ENCODE data around the gene PLA2G7. TPM values are rescaled to one million over a fixed set of nuclear protein-coding genes. Genes with fewer than 3 reads are reported as not detected.
"Not testable (repeated sequence)": the region's sequence is repeated elsewhere in the genome, so short reads cannot be mapped to it uniquely, and the experiment has no call there.

Gene PLA2G7
- total RNA-seq, 1 experiment from 2014 or later: not detected

- Mint-ChIP-seq H3K9me3 (ENCODE audit: unreplicated experiment) (no peaks in the 10 kb centered on the region), H3K4me1 (ENCODE audit: insufficient read depth, unreplicated experiment) (peaks cover 8% of the 10 kb centered on the region), H3K4me3 (ENCODE audit: unreplicated experiment) (no peak overlapping the region), H3K27ac (ENCODE audit: low read depth, unreplicated experiment) (no peak overlapping the region), H3K27me3 (ENCODE audit: insufficient read depth, unreplicated experiment) (no peaks in the 10 kb centered on the region), H3K36me3 (ENCODE audit: insufficient read depth, unreplicated experiment) (no peaks in the 10 kb centered on the region)
- ChIA-PET CTCF (interaction anchor here (1.4 kb wide), 1 partner anchor 14 kb away, joined by 3 read pairs; no protein-coding TSS in a partner anchor), POLR2A (no interaction called here)
- no TSS peak for BruUV-seq (replicated peaks)
- intact Hi-C loops (cut with micrococcal nuclease): no loop called here
- no peak for DNase-seq (ENCODE audit: unreplicated experiment)
- TF ChIP-seq CTCF (IDR thresholded peaks at IDR 0.05; ENCODE audit: unreplicated experiment): no peak
Observed at GRCh38 chr6:46772762-46773161, 37.6 kb upstream of the PLA2G7 start.

DNA sequence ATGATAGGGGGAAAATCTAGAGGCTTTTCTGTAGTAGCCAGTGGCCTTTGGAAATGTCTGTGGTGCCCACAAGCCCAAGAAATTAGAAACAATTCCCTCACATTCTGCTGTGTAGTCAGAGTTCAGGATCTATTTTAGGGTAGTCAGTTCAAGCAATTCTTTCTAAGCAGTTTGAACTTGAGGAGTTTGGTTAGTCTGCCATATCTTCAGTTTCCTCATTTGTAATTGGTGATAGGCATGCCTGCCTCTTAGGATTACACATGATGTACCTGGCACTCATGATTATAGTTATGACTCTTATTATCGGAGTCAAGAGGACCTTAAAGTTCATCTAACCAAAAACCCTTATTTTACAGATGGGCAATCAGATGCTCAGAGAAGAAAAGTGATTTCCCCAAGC lies 36.8 kb upstream of the PLA2G7 start:
- no peak overlapping the region for H3K4me3 Mint-ChIP-seq (ENCODE audit: unreplicated experiment)
- no peak for TF ChIP-seq CTCF (IDR thresholded peaks at IDR 0.05; ENCODE audit: unreplicated experiment)
- ChIA-PET CTCF (interaction anchor here (1.0 to 1.4 kb wide), 3 partner anchors 14 to 275 kb away, joined by 3 to 7 read pairs (median 3); no protein-coding TSS in a partner anchor), POLR2A (no interaction called here)
- intact Hi-C loops (cut with micrococcal nuclease): no loop called here
- H3K9me3 Mint-ChIP-seq (ENCODE audit: unreplicated experiment): no peaks in the 10 kb centered on the region
- no peak overlapping the region for H3K27ac Mint-ChIP-seq (ENCODE audit: low read depth, unreplicated experiment)
- no peaks in the 10 kb centered on the region for H3K36me3 Mint-ChIP-seq (ENCODE audit: insufficient read depth, unreplicated experiment)
- no TSS peak for BruUV-seq (replicated peaks)
- no peak for DNase-seq (ENCODE audit: unreplicated experiment)
- H3K4me1 Mint-ChIP-seq (ENCODE audit: insufficient read depth, unreplicated experiment): peaks cover 8% of the 10 kb centered on the region
- no peaks in the 10 kb centered on the region for H3K27me3 Mint-ChIP-seq (ENCODE audit: insufficient read depth, unreplicated experiment)

GRCh38 chr6:46764961-46765360 lies 29.8 kb upstream of the PLA2G7 start:
- intact Hi-C loops (cut with micrococcal nuclease): no loop called here
- H3K4me3 Mint-ChIP-seq (ENCODE audit: unreplicated experiment): no peak overlapping the region
- TF ChIP-seq CTCF (IDR thresholded peaks at IDR 0.05; ENCODE audit: unreplicated experiment): no peak
- CTCF ChIA-PET: interaction anchor here (1.1 kb wide), 1 partner anchor 12 kb away, joined by 5 read pairs; no protein-coding TSS in a partner anchor
- no peak for DNase-seq (ENCODE audit: unreplicated experiment)
- POLR2A ChIA-PET: no interaction called here
- no peaks in the 10 kb centered on the region for H3K27me3 Mint-ChIP-seq (ENCODE audit: insufficient read depth, unreplicated experiment)
- H3K36me3 Mint-ChIP-seq (ENCODE audit: insufficient read depth, unreplicated experiment): no peaks in the 10 kb centered on the region
- no peaks in the 10 kb centered on the region for H3K4me1 Mint-ChIP-seq (ENCODE audit: insufficient read depth, unreplicated experiment)
- no peaks in the 10 kb centered on the region for H3K9me3 Mint-ChIP-seq (ENCODE audit: unreplicated experiment)
- no TSS peak for BruUV-seq (replicated peaks)
- no peak overlapping the region for H3K27ac Mint-ChIP-seq (ENCODE audit: low read depth, unreplicated experiment)

DNA sequence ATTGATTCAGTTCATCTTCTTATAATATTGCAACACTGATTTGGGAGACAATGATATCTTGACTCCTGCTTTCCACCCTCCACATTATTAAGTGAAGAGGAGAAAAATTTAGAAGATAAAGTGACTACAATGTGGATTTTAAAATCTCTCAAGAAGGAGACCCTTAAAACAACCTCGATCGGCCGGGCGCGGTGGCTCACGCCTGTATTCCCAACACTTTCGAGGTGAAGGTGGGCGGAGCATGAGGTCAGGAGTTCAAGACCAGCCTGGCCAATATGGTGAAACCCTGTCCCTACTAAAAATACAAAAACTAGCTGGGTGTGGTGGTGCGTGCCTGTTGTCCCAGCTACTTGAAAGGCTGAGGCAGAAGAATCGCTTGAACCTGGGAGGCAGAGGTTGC lies 29.1 kb upstream of the PLA2G7 start:
- H3K9me3 Mint-ChIP-seq (ENCODE audit: unreplicated experiment); H3K27me3 Mint-ChIP-seq (ENCODE audit: insufficient read depth, unreplicated experiment); POLR2A ChIA-PET; H3K4me1 Mint-ChIP-seq (ENCODE audit: insufficient read depth, unreplicated experiment); DNase-seq (ENCODE audit: unreplicated experiment); CTCF ChIA-PET; H3K27ac Mint-ChIP-seq (ENCODE audit: low read depth, unreplicated experiment); H3K4me3 Mint-ChIP-seq (ENCODE audit: unreplicated experiment); BruUV-seq (replicated peaks); intact Hi-C loops (cut with micrococcal nuclease); H3K36me3 Mint-ChIP-seq (ENCODE audit: insufficient read depth, unreplicated experiment): not testable (repeated sequence)

DNA sequence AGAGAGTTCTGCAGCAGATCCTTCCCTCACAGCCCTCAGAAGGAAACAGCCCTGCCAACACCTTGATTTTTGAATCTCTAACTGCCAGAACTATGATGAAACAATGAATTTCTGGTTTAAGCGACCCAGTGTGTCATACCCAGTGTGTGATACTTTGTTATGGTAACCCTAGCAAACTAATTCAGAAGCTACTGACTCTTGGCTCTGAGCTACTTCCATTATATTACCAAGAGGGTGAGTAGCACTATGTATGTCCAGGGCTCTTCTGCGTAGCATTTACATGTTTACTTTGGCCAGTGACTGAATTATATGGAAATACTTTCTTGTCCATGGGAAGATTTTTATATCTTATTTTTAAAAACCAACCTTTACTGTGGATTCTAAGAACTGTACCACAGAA lies 28.3 kb upstream of the PLA2G7 start:
- no peak for TF ChIP-seq CTCF (IDR thresholded peaks at IDR 0.05; ENCODE audit: unreplicated experiment)
- no peaks in the 10 kb centered on the region for H3K27me3 Mint-ChIP-seq (ENCODE audit: insufficient read depth, unreplicated experiment)
- H3K36me3 Mint-ChIP-seq (ENCODE audit: insufficient read depth, unreplicated experiment): no peaks in the 10 kb centered on the region
- DNase-seq (ENCODE audit: unreplicated experiment): peak; percentile 2
- no TSS peak for BruUV-seq (replicated peaks)
- H3K27ac Mint-ChIP-seq (ENCODE audit: low read depth, unreplicated experiment): no peak overlapping the region
- POLR2A ChIA-PET: no interaction called here
- no peaks in the 10 kb centered on the region for H3K4me1 Mint-ChIP-seq (ENCODE audit: insufficient read depth, unreplicated experiment)
- no peaks in the 10 kb centered on the region for H3K9me3 Mint-ChIP-seq (ENCODE audit: unreplicated experiment)
- CTCF ChIA-PET: interaction anchor here (0.7 to 1.1 kb wide), 2 partner anchors 17 to 20 kb away, joined by 3 to 4 read pairs; no protein-coding TSS in a partner anchor
- H3K4me3 Mint-ChIP-seq (ENCODE audit: unreplicated experiment): no peak overlapping the region
- intact Hi-C loops (cut with micrococcal nuclease): no loop called here
